Peyer's patch (tissue), 4 donors: ENCODE results near the gene DDB1. TPM values are rescaled to one million over a fixed set of nuclear protein-coding genes. Genes with fewer than 3 reads are reported as not detected.

Source experiments
- DNase-seq, 3 donors: peaks; one replicate each; pipeline ENCODE4 v3.0.0-alpha.2; 2017 to 2019
- H3K27ac ChIP-seq, 4 donors: fragments of 200-600 bp; sonication (generic); one replicate each; pipeline ENCODE4 v1.5.1; 2016 to 2019
- H3K27me3 ChIP-seq, 2 donors: fragments of 200-600 bp; sonication (generic); one replicate each; pipeline ENCODE4 v1.5.1; 2019
- H3K36me3 ChIP-seq, 3 donors: fragments of 200-600 bp; sonication (generic); one replicate each; pipeline ENCODE4 v1.5.1; 2016 to 2019
- H3K4me1 ChIP-seq, 4 donors: fragments of 200-600 bp; sonication (generic); one replicate each; pipeline ENCODE4 v1.5.1; 2016 to 2019
- H3K4me3 ChIP-seq, 4 donors: fragments of 200-600 bp; sonication (generic); 1 replicate in 3 of 4; 2 replicates in 1 of 4; pipeline ENCODE4 v1.5.1; 2016 to 2019; ENCODE audit warnings: mild to moderate bottlenecking in 1 of 4
- H3K9me3 ChIP-seq, 4 donors: fragments of 200-600 bp; sonication (generic); one replicate each; pipeline ENCODE4 v1.5.1; 2016 to 2019; ENCODE audit warnings: mild to moderate bottlenecking in 1 of 4
- POLR2A ChIP-seq, 2 donors: fragments of 450-650 bp; IDR thresholded peaks; one replicate each; pipeline ENCODE4 v1.5.1; 2017; ENCODE audit warnings: antibody characterized with exemption in 2 of 2, mild to moderate bottlenecking in 2 of 2, moderate library complexity in 2 of 2
- total RNA-seq, 4 donors: library from RNA; depleted of rRNA; stranded (reverse); fragments of >200 nt; gene quantifications; one replicate each; pipeline ENCODE4 v1.1.0, GENCODE V29; 2016
- TF ChIP-seq, protein P1 (sequence below), 6 experiments: fragments of 450-650 bp in 4 of 6; fragments of 200-600 bp in 2 of 6; sonication (generic) in 1 of 6; IDR thresholded peaks; one replicate each; pipeline ENCODE4 v1.5.1; 2017 to 2019; ENCODE audit warnings: antibody characterized with exemption in 6 of 6, mild to moderate bottlenecking in 3 of 6, moderate library complexity in 1 of 6

Gene DDB1
- total RNA-seq, 4 donors from 2014 or later, result 76.7 to 168 (median 136) TPM

- H3K27ac ChIP-seq, result no peak overlapping the region
- no peaks in the 10 kb centered on the region for H3K9me3 ChIP-seq
- H3K36me3 ChIP-seq, result peaks cover 0 to 66% (median 0%) of the 10 kb centered on the region in 3 donors
- H3K27me3 ChIP-seq, result no peaks in the 10 kb centered on the region
- DNase-seq, result no peak
- H3K4me3 ChIP-seq, result no peak overlapping the region
- TF ChIP-seq POLR2A (IDR thresholded peaks at IDR 0.05), result no peak
- TF ChIP-seq, protein P1, sequence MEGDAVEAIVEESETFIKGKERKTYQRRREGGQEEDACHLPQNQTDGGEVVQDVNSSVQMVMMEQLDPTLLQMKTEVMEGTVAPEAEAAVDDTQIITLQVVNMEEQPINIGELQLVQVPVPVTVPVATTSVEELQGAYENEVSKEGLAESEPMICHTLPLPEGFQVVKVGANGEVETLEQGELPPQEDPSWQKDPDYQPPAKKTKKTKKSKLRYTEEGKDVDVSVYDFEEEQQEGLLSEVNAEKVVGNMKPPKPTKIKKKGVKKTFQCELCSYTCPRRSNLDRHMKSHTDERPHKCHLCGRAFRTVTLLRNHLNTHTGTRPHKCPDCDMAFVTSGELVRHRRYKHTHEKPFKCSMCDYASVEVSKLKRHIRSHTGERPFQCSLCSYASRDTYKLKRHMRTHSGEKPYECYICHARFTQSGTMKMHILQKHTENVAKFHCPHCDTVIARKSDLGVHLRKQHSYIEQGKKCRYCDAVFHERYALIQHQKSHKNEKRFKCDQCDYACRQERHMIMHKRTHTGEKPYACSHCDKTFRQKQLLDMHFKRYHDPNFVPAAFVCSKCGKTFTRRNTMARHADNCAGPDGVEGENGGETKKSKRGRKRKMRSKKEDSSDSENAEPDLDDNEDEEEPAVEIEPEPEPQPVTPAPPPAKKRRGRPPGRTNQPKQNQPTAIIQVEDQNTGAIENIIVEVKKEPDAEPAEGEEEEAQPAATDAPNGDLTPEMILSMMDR (IDR thresholded peaks at IDR 0.05), result no peak
- peaks cover 0 to 11% (median under 1%) of the 10 kb centered on the region in 4 donors for H3K4me1 ChIP-seq
These were observed 6.0 kb upstream of the DDB1 start for GRCh38 chr11:61338783-61339489.

DNA sequence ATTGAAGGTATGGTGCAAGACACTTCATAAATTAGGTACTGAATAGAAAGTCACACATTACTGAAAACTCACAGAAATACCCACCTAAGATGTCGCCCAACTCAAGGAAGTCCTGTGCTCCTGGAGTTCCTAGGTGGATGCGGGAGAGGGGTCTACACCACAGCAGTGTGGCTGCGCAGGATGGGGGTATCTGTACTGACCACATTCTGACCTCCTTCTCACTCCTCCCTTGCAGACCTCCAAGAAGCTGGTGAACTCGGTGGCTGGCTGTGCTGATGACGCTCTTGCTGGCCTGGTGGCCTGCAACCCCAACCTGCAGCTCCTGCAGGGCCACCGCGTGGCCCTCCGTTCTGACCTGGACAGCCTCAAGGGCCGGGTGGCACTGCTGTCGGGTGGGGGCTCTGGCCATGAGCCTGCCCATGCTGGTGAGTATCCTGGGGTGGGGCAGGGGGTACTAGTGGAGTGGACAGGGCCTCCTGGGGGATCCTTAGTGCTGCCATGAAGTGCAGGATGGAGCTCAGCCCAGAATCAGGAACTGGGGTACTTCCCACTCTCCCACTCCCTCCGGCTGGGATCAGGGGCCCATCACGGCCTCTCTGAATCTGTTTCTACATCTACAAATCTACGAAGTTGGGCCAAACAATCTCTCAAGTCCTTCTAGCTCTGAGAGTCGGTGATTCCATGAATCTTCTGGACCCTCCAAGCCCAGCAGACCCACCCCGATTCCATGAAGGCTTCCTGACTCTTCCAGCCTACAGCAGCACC is 5.0 kb upstream of the DDB1 start:
- no peak overlapping the region for H3K4me3 ChIP-seq
- H3K27me3 ChIP-seq, result no peaks in the 10 kb centered on the region
- peaks cover 0 to 16% (median 3%) of the 10 kb centered on the region in 4 donors for H3K4me1 ChIP-seq
- no peak overlapping the region for H3K27ac ChIP-seq
- TF ChIP-seq, protein P1 (IDR thresholded peaks at IDR 0.05), result no peak
- no peak for TF ChIP-seq POLR2A (IDR thresholded peaks at IDR 0.05)
- no peak for DNase-seq
- peaks cover 0 to 56% (median 0%) of the 10 kb centered on the region in 3 donors for H3K36me3 ChIP-seq
- H3K9me3 ChIP-seq, result no peaks in the 10 kb centered on the region

DNA sequence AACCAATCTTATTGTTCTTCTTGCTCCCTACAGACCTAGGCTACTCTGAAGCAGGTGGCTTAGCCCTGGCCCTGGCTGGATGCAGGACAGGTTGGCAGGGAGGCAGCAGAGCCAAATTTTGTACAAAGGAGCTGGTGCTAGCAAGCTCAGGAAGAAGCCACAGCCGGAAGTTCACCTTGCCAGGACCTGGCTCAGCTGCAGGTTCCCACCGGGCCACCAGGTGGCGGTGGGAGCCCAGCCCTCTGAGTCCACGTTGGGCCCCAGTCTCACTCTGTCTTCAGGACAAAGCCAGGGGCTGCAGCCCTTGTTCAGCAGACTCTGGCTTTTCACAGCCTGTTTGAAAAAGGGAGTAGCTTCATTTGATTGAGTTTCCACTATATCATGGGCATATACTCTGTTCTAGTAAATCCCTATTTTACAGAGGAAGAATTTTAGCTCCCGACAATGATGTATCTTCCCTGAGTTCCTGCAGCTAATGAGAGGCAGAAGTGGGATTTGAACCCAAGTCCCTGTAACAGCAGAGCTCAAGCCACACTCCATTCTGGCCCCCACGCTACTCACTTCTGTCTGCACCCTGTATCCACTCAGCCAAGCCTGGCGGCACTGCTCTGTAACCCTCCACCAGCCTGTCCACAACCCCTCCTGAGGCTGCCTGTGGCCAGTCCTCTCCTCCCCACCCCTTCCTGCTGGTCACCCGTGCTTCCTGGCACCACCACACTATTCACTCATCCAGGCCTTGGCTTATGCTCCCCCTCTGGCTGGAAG is 3.4 kb upstream of the DDB1 start:
- Histone ChIP-seq H3K4me1 (peaks cover 4 to 23% (median 10%) of the 10 kb centered on the region in 4 donors), H3K27me3 (no peaks in the 10 kb centered on the region), H3K9me3 (no peaks in the 10 kb centered on the region), H3K27ac (peak overlapping the region; percentile 56 to 97 (median 77)), H3K36me3 (peaks cover 0 to 41% (median 0%) of the 10 kb centered on the region in 3 donors), H3K4me3 (peak overlapping the region in 2 of 4 donors; percentile 53 to 91)
- DNase-seq, result peak; percentile 83 to 93 (median 88)
- no peak for TF ChIP-seq POLR2A (IDR thresholded peaks at IDR 0.05)
- TF ChIP-seq, protein P1 (IDR thresholded peaks at IDR 0.05), result peak; percentile 98 to 99 (median 98)

DNA sequence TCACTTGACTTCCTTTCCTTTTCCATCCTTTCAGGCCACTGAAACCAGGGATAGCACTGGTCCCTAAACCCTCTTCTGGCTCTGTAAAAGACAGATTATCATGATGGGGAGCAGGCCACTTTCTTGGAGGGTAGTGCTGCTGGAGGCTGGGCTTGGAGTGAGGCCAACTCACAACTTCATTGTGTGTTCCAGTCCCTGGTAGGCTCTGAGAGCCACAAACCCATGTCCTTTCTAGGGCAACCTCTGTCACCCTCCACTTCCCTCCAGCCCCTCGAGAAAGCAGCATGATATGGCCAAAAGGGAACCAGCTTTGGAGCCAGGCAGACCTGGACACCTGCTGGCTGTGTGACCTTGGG is 2.4 kb upstream of the DDB1 start:
- TF ChIP-seq, protein P1 (IDR thresholded peaks at IDR 0.05), result no peak
- no peak for TF ChIP-seq POLR2A (IDR thresholded peaks at IDR 0.05)
- peak in 1 of 3 donors; percentile 45 for DNase-seq
- H3K9me3 ChIP-seq, result no peaks in the 10 kb centered on the region
- peak overlapping the region; percentile 56 to 97 (median 77) for H3K27ac ChIP-seq
- H3K4me1 ChIP-seq, result peaks cover 6 to 31% (median 11%) of the 10 kb centered on the region in 4 donors
- H3K4me3 ChIP-seq, result peak overlapping the region in 2 of 4 donors; percentile 53 to 91
- H3K36me3 ChIP-seq, result peaks cover 0 to 32% (median 0%) of the 10 kb centered on the region in 3 donors
- no peaks in the 10 kb centered on the region for H3K27me3 ChIP-seq
